GM23338 (cell line): ENCODE measurements around the gene SMG6. TPM values are rescaled to one million over a fixed set of nuclear protein-coding genes. Genes with fewer than 3 reads are reported as not detected.

ENCODE experiments used
- ATAC-seq: fragments of 200-7000 bp; cut with Tn5 transposase; 3 replicates; pipeline ENCODE4 v1.9.1; 2020
- DNase-seq: peaks from one replicate; pipeline ENCODE4 v3.0.0-alpha.2; 2015; ENCODE audit warnings: low spot score
- H2AFZ ChIP-seq: fragments of 200-600 bp; sonication (generic); 2 replicates; pipeline ENCODE4 v1.8.0; 2016; ENCODE audit warnings: antibody characterized with exemption, mild to moderate bottlenecking, moderate library complexity
- H3F3A ChIP-seq: fragments of 200-600 bp; sonication (generic); replicated peaks from 2 replicates; pipeline ENCODE4 v1.8.0; 2017; ENCODE audit warnings: antibody characterized with exemption, mixed run types, low read depth
- H3K27ac ChIP-seq: fragments of 200-600 bp; sonication (generic); 2 replicates; pipeline ENCODE4 v1.6.1; 2016; ENCODE audit warnings: low read depth
- H3K27me3 ChIP-seq: fragments of 200-600 bp; sonication (generic); 2 replicates; pipeline ENCODE4 v1.8.0; 2016; ENCODE audit warnings: mild to moderate bottlenecking, mixed run types, moderate library complexity; ENCODE audit not compliant: insufficient read depth
- H3K36me3 ChIP-seq: fragments of 200-600 bp; sonication (generic); 2 replicates; pipeline ENCODE4 v1.8.0; 2016; ENCODE audit warnings: mild to moderate bottlenecking; ENCODE audit not compliant: insufficient read depth
- H3K4me1 ChIP-seq: fragments of 200-600 bp; sonication (generic); 2 replicates; pipeline ENCODE4 v1.8.0; 2016; ENCODE audit warnings: mild to moderate bottlenecking, moderate library complexity; ENCODE audit not compliant: insufficient read depth
- H3K4me2 ChIP-seq: fragments of 200-600 bp; sonication (generic); 2 replicates; pipeline ENCODE4 v1.7.1; 2017; ENCODE audit warnings: mixed run types
- H3K4me3 ChIP-seq: fragments of 200-600 bp; sonication (generic); 2 replicates; pipeline ENCODE4 v1.6.1; 2016; ENCODE audit warnings: mixed run types
- H3K79me2 ChIP-seq: fragments of 200-600 bp; sonication (generic); replicated peaks from 2 replicates; pipeline ENCODE4 v1.8.0; 2017; ENCODE audit warnings: mild to moderate bottlenecking; ENCODE audit not compliant: insufficient read depth
- H3K9me2 ChIP-seq: fragments of 200-600 bp; sonication (generic); 2 replicates; pipeline ENCODE4 v1.8.0; 2017; ENCODE audit not compliant: insufficient read depth
- H4K20me1 ChIP-seq: fragments of 200-600 bp; sonication (generic); replicated peaks from 2 replicates; pipeline ENCODE4 v1.8.0; 2017; ENCODE audit warnings: mild to moderate bottlenecking; ENCODE audit not compliant: insufficient read depth
- H3K27ac Mint-ChIP-seq: 2 replicates; pipeline ENCODE4 v1.8.0; 2020; ENCODE audit warnings: inconsistent platforms, mild to moderate bottlenecking, moderate library complexity, mixed read lengths
- H3K27me3 Mint-ChIP-seq: 3 replicates; pipeline ENCODE4 v1.8.0; 2022; ENCODE audit warnings: low read depth, mild to moderate bottlenecking, moderate library complexity, mixed read lengths, inconsistent platforms; ENCODE audit not compliant: insufficient read depth, poor library complexity
- H3K36me3 Mint-ChIP-seq: 3 replicates; pipeline ENCODE4 v1.8.0; 2021; ENCODE audit warnings: low read depth, mild to moderate bottlenecking, inconsistent platforms, moderate library complexity, mixed read lengths
- H3K4me1 Mint-ChIP-seq: 3 replicates; pipeline ENCODE4 v1.8.0; 2020; ENCODE audit warnings: mild to moderate bottlenecking, inconsistent platforms, mixed read lengths
- H3K4me3 Mint-ChIP-seq: 3 replicates; pipeline ENCODE4 v1.8.0; 2021; ENCODE audit warnings: moderate library complexity, mild to moderate bottlenecking, inconsistent platforms, mixed read lengths
- H3K9me3 Mint-ChIP-seq: 3 replicates; pipeline ENCODE4 v1.8.0; 2020; ENCODE audit warnings: moderate library complexity, mild to moderate bottlenecking, inconsistent platforms, mixed read lengths
- CREB1 ChIP-seq: fragments of 250-450 bp; sonication (Bioruptor Pico); IDR thresholded peaks from 2 replicates; pipeline ENCODE4 v1.5.0; 2020; ENCODE audit warnings: low read depth, mild to moderate bottlenecking, moderate library complexity
- CTCF ChIP-seq, 2 experiments: fragments of 200-600 bp in 1 of 2; sonication (generic) in 1 of 2; conservative IDR thresholded peaks; 2 replicates each; pipeline versions ENCODE4 v1.5.1 to v1.6.1; 2016 to 2017; ENCODE audit warnings: antibody characterized with exemption in 2 of 2, low read depth in 2 of 2, mild to moderate bottlenecking in 2 of 2, moderate library complexity in 1 of 2
- EZH2 ChIP-seq: fragments of 200-600 bp; sonication (generic); IDR thresholded peaks from one replicate; pipeline ENCODE4 v1.8.0; 2017; ENCODE audit warnings: antibody characterized with exemption, mild to moderate bottlenecking, low read depth; ENCODE audit not compliant: unreplicated experiment
- EZH2phosphoT487 ChIP-seq: fragments of 200-600 bp; sonication (generic); IDR thresholded peaks from one replicate; pipeline ENCODE4 v1.8.1; 2018; ENCODE audit warnings: antibody characterized with exemption; ENCODE audit not compliant: unreplicated experiment
- JUNB ChIP-seq: IDR thresholded peaks from one replicate; pipeline ENCODE4 v1.6.1; 2016; ENCODE audit warnings: antibody characterized with exemption; ENCODE audit not compliant: unreplicated experiment
- NANOG ChIP-seq: IDR thresholded peaks from 2 replicates; pipeline ENCODE4 v1.6.1; 2016; ENCODE audit warnings: antibody characterized with exemption, borderline replicate concordance
- POLR2AphosphoS5 ChIP-seq: IDR thresholded peaks from 2 replicates; pipeline ENCODE4 v1.6.1; 2016; ENCODE audit warnings: antibody characterized with exemption, low read depth
- REST ChIP-seq: IDR thresholded peaks from one replicate; pipeline ENCODE4 v1.6.1; 2018; ENCODE audit warnings: antibody characterized with exemption; ENCODE audit not compliant: unreplicated experiment
- STAT1 ChIP-seq: IDR thresholded peaks from one replicate; pipeline ENCODE4 v1.6.1; 2016; ENCODE audit warnings: antibody characterized with exemption; ENCODE audit not compliant: unreplicated experiment
- ZNF331 ChIP-seq: fragments of 250-450 bp; sonication (Bioruptor Pico); IDR thresholded peaks from 2 replicates; pipeline ENCODE4 v1.5.0; 2020; ENCODE audit warnings: low read depth, mild to moderate bottlenecking, moderate library complexity
- polyA plus RNA-seq: library from polyadenylated mRNA; unstranded; fragments of >200 nt; fragmentation: Nextera tagmentation; extraction: Ambion mirVana; gene quantifications from 2 replicates; pipeline ENCODE4 v1.2.1, GENCODE V29; 2016
- total RNA-seq: library from RNA; depleted of rRNA; stranded (reverse); fragments of >200 nt; shearing (Covaris generic); gene quantifications from 2 replicates; pipeline ENCODE4 v1.2.3, GENCODE V29; 2014

The SMG6 gene
- total and polyA plus RNA-seq, 2 experiments from 2014 or later = 10.4 to 43.1 TPM

DNA sequence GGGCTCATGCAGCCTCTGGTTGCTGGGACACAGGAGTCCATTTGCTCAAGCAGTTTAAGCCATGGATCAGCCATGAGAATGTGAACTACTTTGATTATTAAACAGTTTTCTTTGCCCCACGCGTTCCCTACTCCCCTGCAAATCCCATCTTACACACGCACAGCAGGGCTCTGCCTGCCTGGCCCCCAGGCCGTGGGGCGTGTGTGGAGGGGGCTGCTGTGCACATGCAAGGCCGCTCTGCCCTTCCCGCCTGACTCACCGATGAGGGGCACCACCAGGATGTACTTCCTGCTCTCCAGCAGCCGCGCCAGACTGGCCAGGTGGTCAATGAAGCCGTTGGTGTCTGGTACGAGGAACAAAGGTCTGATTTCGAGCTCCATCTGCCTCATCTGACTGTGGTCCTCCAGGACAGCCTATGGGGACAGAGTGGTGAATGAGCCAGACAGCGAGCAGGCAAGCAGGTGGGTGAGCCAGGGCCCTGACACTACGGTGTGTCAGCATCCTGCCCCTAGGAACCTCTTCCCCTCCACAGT lies 235.0 kb downstream of the SMG6 start (continued):
- TF ChIP-seq REST (no peak), ZNF331 (no peak), CTCF (conservative IDR thresholded peaks at IDR 0.05; ENCODE audit: low read depth in 2 of 2) (no peak), CREB1 (no peak), STAT1 (no peak), EZH2 (no peak), EZH2phosphoT487 (no peak), POLR2AphosphoS5 (no peak), NANOG (no peak), JUNB (no peak)

DNA sequence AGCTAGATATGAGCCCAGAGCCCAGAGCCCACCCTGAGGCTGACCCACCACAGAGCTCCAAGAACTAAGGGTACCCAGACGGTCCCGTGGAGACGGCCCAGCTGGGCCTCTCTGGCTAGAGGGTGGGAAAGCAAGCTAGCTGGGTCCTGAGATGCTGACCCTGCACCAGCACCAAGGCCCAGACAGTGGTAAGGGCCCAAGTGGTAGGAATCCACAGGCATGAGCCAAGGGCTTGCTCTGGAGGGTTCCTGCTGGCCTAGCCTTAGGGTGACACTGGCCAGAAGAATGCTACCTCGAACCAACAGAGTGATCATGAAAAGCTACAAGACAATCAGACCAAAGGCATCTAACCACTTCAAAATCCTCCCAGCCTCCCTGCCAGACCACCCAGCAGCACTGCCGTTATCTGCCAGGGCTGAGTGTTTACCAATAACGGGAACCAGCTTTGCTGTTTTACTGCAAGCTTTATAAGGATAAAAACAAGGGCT lies 235.5 kb downstream of the SMG6 start:
- H3K4me1 ChIP-seq = peaks cover 18% of the 10 kb centered on the region
- Mint-ChIP-seq H3K27me3 (peaks cover 25% of the 10 kb centered on the region), H3K4me3 (no peak overlapping the region), H3K36me3 (peaks cover 10% of the 10 kb centered on the region), H3K27ac (no peak overlapping the region), H3K4me1 (peaks cover 45% of the 10 kb centered on the region), H3K9me3 (no peaks in the 10 kb centered on the region)
- no peak overlapping the region for H3K27ac ChIP-seq
- H3K27me3 ChIP-seq = no peaks in the 10 kb centered on the region
- H3K4me2 ChIP-seq = no peak overlapping the region
- no peaks in the 10 kb centered on the region; the same call in 1 of the 2 replicates for H3F3A ChIP-seq
- H2AFZ ChIP-seq = no peak overlapping the region
- DNase-seq (no peak), ATAC-seq (no peak)
- H3K36me3 ChIP-seq = no peaks in the 10 kb centered on the region
- TF ChIP-seq ZNF331 (no peak), CTCF (conservative IDR thresholded peaks at IDR 0.05; ENCODE audit: low read depth in 2 of 2) (no peak)
- no peaks in the 10 kb centered on the region; the same call in none of the 2 replicates for H4K20me1 ChIP-seq
- H3K9me2 ChIP-seq = no peaks in the 10 kb centered on the region
- H3K79me2 ChIP-seq = no peaks in the 10 kb centered on the region
- no peak overlapping the region for H3K4me3 ChIP-seq
